ENCODE measurements around the gene TRUB2. TPM values are rescaled to one million over a fixed set of nuclear protein-coding genes. Genes with fewer than 3 reads are reported as not detected.
A peak's percentile ranks its signal among the peaks of the same experiment; 100 is the strongest.

The TRUB2 gene
- total RNA-seq, 2 experiments from 2014 or later = 29.7 to 30.3 TPM

DNA sequence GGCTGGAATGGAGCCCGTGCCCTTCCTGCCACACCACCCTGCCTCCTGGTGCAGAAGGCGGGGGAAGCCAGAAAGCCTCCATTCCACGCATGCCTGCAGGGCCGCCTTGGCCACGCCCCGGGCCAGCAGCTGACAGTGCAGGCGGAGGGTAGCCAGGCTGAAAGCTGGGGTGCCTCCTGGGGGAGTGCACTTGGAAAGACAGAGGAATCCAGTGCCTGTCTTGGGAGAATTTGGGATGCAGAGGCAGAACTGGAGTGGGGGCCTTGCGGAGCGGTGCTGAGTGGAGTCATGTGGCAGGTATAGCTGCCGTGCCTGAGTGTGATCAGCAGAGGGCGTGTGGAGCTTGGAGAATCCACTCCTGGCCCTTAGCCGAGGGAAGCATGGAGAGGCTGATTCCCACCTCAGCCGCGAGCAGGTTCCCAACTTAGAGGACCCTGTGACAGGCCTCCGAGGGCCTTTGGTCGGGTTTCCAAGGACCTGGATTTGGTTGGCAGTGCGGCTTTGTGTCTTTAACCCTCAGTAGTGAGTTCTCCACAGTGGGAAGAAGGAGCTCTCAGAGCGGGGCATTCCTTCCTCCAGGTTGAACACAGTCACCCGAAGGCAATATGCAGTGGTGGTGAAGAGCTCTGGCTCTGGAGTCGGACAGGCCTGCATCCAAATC lies 39.9 kb upstream of the TRUB2 start:
- intact Hi-C loops (cut with micrococcal nuclease; ENCODE audit: unreplicated experiment) = loop anchor here (1.0 kb wide), 1 partner anchor 50 kb away; no protein-coding TSS in a partner anchor
- peak; percentile 73 for DNase-seq (ENCODE audit: low spot score)
- TF ChIP-seq EZH2phosphoT487 (IDR thresholded peaks at IDR 0.05; ENCODE audit: borderline replicate concordance, low read depth, low read length) = no peak
- TF ChIP-seq, protein P1, sequence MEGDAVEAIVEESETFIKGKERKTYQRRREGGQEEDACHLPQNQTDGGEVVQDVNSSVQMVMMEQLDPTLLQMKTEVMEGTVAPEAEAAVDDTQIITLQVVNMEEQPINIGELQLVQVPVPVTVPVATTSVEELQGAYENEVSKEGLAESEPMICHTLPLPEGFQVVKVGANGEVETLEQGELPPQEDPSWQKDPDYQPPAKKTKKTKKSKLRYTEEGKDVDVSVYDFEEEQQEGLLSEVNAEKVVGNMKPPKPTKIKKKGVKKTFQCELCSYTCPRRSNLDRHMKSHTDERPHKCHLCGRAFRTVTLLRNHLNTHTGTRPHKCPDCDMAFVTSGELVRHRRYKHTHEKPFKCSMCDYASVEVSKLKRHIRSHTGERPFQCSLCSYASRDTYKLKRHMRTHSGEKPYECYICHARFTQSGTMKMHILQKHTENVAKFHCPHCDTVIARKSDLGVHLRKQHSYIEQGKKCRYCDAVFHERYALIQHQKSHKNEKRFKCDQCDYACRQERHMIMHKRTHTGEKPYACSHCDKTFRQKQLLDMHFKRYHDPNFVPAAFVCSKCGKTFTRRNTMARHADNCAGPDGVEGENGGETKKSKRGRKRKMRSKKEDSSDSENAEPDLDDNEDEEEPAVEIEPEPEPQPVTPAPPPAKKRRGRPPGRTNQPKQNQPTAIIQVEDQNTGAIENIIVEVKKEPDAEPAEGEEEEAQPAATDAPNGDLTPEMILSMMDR (conservative IDR thresholded peaks at IDR 0.05; ENCODE audit: low read length) = peak; percentile 89
- H3K9me2 ChIP-seq (ENCODE audit: insufficient read depth, low read length) = no peaks in the 10 kb centered on the region
- H3K36me3 ChIP-seq (ENCODE audit: insufficient read depth, low read length) = no peaks in the 10 kb centered on the region
- H3K4me2 ChIP-seq (ENCODE audit: low read length) = no peak overlapping the region; the same call in 1 of the 2 replicates
- ChIA-PET CTCF (ENCODE audit: unreplicated experiment) (interaction anchor here (0.6 to 1.2 kb wide), 3 partner anchors 9 to 77 kb away, joined by 3 to 4 read pairs (median 3); partner anchors contain the start of gene URM1), POLR2A (interaction anchor here (1.3 to 1.7 kb wide), 2 partner anchors 9 to 54 kb away, joined by 3 to 4 read pairs; partner anchors contain the start of gene URM1)
- no peaks in the 10 kb centered on the region for H4K20me1 ChIP-seq (ENCODE audit: insufficient read depth, low read length)
- H3K4me1 ChIP-seq (ENCODE audit: insufficient read depth, low read length, poor library complexity, severe bottlenecking) = no peaks in the 10 kb centered on the region
- H3K79me2 ChIP-seq (ENCODE audit: insufficient read depth, low read depth, low read length) = no peaks in the 10 kb centered on the region
- H3K27ac ChIP-seq (ENCODE audit: low read depth, low read length, poor library complexity, severe bottlenecking) = no peak overlapping the region
- no TSS peak for BruUV-seq (replicated peaks)
- H3K4me3 ChIP-seq (ENCODE audit: low read depth, low read length, poor library complexity, severe bottlenecking) = no peak overlapping the region
- H3K9me3 ChIP-seq (ENCODE audit: low read length) = no peaks in the 10 kb centered on the region
- H2AFZ ChIP-seq (ENCODE audit: low read length) = no peak overlapping the region; the same call in 1 of the 2 replicates

DNA sequence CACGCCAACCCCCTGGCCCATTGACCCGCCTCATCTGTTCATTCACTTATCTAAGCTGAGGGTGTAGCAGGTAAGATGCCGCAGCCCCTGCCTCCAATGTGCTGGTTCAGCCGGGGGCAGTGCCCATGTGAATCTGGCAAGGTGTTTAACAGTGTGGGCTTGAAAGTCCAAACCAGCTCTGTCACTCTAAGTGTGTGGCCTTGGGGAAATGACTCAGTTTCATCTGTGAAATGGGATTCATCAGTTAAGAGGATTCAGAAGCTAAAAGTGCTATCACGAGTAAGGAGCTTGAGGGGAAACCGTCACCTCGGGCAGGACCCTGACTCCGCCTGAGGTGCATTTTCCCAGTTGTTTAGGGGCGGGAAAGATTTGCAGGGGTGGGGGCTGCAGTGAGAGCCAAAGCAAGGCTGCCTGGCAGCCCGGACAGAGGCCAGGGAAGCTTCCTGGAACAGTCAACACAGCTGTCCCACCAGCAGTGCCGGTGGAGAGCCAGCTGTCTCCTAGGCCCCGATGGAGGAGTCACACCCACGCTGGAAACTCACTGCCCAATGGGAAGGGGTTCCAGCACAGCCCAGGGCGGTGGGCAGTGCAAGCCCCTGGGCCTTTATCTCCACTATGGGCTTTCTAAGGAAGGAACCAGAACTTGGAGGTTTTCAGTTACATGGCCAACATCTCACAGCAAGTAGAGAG lies 39.2 kb upstream of the TRUB2 start:
- intact Hi-C loops (cut with micrococcal nuclease; ENCODE audit: unreplicated experiment) = no loop called here
- DNase-seq (ENCODE audit: low spot score) = no peak
- POLR2A ChIA-PET = interaction anchor here (0.6 to 1.7 kb wide), 3 partner anchors 9 to 101 kb away, joined by 3 to 4 read pairs (median 3); partner anchors contain the start of gene URM1

More for the DNA sequence above, 39.2 kb upstream of the TRUB2 start:
- TF ChIP-seq EZH2phosphoT487 (IDR thresholded peaks at IDR 0.05; ENCODE audit: borderline replicate concordance, low read depth, low read length) = no peak
- TF ChIP-seq, protein P1 (conservative IDR thresholded peaks at IDR 0.05; ENCODE audit: low read length) = no peak
- Histone ChIP-seq H3K4me3 (ENCODE audit: low read depth, low read length, poor library complexity, severe bottlenecking) (no peak overlapping the region), H4K20me1 (ENCODE audit: insufficient read depth, low read length) (no peaks in the 10 kb centered on the region), H2AFZ (ENCODE audit: low read length) (no peak overlapping the region), H3K36me3 (ENCODE audit: insufficient read depth, low read length) (no peaks in the 10 kb centered on the region), H3K9me3 (ENCODE audit: low read length) (no peaks in the 10 kb centered on the region), H3K4me2 (ENCODE audit: low read length) (no peak overlapping the region; the same call in 1 of the 2 replicates), H3K9me2 (ENCODE audit: insufficient read depth, low read length) (no peaks in the 10 kb centered on the region), H3K4me1 (ENCODE audit: insufficient read depth, low read length, poor library complexity, severe bottlenecking) (no peaks in the 10 kb centered on the region), H3K27ac (ENCODE audit: low read depth, low read length, poor library complexity, severe bottlenecking) (no peak overlapping the region), H3K79me2 (ENCODE audit: insufficient read depth, low read depth, low read length) (no peaks in the 10 kb centered on the region)
- no TSS peak for BruUV-seq (replicated peaks)
- CTCF ChIA-PET (ENCODE audit: unreplicated experiment) = interaction anchor here (0.6 to 1.2 kb wide), 5 partner anchors 10 to 807 kb away, joined by 3 to 11 read pairs (median 4); partner anchors contain the start of gene URM1
